Measurements from ENCODE around the gene PRC1.
"Not testable (repeated sequence)": the region's sequence is repeated elsewhere in the genome, so short reads cannot be mapped to it uniquely, and the experiment has no call there.

PRC1 gene, protein sequence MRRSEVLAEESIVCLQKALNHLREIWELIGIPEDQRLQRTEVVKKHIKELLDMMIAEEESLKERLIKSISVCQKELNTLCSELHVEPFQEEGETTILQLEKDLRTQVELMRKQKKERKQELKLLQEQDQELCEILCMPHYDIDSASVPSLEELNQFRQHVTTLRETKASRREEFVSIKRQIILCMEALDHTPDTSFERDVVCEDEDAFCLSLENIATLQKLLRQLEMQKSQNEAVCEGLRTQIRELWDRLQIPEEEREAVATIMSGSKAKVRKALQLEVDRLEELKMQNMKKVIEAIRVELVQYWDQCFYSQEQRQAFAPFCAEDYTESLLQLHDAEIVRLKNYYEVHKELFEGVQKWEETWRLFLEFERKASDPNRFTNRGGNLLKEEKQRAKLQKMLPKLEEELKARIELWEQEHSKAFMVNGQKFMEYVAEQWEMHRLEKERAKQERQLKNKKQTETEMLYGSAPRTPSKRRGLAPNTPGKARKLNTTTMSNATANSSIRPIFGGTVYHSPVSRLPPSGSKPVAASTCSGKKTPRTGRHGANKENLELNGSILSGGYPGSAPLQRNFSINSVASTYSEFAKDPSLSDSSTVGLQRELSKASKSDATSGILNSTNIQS

DNA sequence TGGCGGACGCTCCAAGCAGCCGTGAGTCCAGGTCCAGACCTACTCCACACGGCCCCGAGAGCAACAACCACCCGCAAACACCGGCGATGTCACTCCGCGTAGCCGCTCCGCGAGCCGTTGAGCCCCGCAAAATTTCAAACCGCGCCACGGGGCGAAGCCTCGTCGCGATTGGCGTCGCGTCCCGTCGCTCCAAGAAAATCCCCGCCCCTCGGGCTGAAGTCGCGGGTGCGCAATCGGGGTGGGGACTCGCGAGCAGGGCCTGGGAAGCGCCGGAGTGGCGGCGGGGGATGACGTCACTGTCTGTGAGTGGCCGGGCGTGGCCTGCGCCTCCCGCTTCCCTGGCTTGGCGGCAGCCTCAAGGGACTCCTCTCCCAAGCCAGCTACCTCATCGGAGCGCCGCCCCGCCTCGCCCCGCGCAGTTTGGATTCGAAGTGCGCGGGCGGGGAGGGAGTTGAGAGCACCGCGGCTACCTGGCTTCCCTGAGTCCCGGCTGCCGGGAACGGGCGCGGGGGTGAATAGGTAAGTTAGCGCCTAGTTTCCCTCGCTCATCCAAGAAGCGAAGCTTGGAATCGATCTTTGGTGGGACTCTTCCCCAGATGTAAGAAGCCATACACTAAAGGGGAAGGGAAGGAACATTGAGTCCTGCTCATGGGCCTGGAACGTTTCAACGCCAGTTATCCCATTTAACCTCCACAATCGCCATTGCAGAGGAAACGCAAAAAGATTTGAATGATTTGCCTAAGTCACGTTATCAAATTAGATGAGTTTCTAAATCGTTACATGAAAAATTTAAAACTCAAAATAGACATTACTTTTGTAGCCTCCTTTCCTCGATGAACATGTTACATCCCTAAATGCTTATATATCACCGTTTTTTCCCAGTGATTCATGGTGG, at the start of gene PRC1:
PRC1 (minus strand) TSS at position 119 of the 895 bp plus-strand sequence; CDS start at position 1, 118 bp downstream.
- peak; percentile 99 for DNase-seq (ENCODE audit: low spot score)

DNA sequence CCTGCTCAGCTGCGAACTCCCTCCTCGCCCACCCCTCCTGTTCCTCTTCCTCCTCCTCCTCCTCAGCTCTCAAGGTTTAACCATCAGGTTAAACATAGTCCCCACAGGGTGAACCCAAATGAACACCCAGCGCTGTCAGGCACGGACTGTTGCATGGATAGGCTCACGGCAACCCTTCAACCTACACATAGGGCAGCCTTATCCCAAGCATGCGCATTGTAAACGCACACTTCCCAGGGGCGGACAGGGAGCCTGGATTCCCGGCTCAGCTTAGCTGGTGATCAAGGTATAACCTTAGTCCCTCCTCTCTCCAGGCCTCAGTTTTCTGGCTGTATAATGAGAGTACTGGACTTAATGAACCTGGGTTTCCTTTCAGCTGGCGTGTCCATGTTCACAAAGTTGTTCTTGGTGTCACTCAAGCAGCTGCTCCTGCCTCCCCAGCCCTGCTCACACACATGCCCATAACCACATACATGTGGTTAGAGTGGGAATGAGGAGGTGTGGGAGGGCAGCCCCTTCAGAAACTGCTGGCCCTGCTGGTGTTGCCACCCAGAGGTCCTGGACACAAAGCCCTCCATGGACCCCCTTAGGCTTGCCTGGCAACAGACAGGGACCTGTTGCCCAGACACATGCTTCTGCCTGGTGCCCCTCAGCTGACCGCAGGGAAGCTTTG, 49.0 kb upstream of the PRC1 start:
- no peak for DNase-seq (ENCODE audit: low spot score)

DNA sequence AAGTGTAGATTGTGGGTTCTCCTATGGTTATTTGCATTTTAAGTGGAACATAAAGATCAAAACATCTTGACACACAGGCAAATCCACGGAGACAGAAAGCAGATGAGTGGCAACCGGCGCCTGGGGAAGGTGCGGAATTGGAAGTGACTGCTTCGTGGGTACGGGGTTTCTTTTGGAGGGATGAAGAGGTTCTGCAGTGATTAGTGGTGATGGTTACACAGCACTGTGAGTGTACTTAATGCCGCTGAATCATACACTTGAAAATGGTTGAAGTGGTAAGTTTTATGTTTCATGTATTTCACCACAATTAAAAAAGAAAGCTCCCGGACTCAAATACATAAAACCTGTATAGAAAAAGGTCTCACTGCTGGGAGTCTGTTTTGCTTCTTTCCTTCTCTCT, 46.5 kb upstream of the PRC1 start:
- DNase-seq (ENCODE audit: low spot score): no peak

DNA sequence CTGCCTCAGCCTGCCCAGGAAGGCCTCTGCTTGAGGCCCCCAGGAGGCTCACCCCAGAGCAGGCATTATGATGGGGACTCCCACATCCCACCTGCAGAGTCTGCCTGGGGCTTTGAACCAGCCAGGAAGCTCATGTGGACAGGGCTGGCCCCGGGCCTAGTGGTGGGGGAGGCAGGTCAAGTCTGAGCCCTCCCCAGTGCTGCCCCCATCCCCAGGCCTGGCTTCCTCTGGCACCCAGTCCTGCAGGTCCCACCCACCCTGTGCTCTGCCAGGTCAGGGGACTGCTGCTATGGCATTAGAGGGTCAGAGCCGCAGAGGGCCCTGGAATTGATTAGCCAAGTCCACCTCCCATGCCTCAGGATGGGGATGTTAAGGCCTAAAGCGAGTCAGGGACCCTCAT, 45.7 kb upstream of the PRC1 start:
- no peak for DNase-seq (ENCODE audit: low spot score)

DNA sequence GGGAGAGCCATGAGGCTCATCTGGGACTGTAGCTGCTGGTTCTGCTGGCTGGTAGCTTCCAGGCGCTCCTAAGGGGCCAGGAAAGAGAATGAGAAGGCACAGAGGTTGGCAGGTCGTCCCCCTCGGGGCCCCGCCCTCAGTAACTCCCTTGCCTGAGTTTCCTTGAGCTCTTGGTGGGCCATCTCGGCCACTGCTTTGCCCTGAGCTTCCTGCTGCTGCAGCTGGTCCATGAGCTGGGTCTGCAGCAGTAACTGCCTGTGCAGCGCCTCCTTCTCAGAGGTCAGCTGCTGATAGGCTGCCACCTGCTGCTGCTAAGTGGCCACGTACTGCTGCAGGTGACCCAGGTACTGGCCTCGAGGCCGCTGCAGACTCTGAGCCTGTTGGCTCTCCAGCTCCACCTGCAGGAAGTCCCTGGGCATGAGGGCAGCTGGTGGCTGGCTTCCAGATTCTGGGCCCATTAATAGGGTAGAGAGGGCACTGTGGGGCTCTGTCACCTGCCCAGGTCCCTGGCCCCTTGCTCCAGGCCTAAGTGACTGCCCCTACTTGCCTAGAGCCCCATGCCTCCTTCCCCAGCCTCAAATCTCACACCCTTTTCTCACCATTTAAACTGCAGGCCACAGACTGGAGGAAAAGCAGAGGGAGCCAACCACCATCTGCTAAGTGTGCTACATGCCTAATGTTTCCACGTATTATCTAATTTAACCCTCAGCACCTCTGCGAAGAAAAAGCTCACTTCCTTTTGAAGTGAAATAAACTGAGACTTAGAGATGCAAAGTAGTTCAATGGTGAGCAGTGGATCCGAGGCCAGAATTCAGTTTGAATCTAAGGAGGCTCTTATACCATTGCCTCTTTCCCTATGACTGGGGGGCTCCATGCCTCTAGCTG, 38.8 kb upstream of the PRC1 start:
- DNase-seq (ENCODE audit: low spot score): no peak

DNA sequence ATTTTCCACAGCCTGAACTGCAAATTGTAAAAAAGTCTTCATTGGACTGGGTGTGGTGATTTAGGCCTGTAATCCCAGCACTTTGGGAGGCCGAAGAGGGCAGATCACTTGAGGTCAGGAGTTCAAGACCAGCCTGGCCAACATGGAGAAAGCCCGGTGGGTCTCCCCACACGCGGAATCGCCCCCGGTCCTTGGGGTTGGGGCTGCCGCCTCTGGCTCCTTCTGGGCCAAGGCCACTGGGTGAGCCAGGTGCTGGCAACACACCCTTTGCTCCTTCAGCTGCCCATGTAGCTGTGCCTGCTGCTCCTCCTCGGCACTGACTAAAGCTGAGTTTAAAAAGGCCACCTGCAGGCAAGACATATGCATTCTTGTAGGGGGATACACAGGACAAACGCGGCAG, 37.5 kb upstream of the PRC1 start:
- no peak for DNase-seq (ENCODE audit: low spot score)

DNA sequence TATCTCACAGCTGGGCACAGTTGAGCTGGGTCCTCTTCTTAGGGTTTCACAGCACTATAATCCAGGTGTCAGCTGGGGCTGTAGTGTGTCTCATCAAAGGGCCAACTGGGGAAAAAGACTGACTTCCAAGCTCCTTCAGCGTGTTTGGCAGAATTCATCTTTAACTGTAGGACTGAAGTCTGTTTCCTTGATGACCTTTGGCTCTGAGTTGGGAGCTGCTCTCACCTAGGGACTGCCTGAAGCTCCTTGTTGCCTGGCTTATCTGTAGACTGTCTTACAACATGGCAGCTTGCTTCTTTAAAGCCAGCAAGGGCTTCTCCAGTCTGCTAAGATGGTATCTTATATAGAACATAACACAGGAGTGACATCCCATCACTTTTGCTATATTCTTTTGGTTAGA, 33.3 kb upstream of the PRC1 start:
- DNase-seq (ENCODE audit: low spot score): no peak

DNA sequence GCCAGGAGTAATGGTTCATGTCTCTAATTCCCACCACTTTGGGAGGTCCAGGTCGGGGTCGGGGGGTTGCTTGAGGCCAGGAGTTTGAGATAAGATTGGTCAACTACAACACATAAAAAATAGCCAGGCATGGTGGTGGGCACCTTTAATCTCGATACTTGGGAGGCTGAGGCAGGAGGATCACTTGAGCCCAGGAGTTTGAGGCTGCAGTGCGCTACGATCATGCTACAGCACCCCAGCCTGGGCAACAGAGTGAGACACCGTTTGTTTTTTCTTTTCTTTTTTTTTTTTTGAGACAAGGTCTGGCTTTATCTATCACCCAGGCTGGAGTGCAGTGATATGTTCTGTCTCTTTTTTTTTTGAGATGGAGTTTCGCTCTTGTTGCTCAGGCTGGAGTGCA, 29.4 kb upstream of the PRC1 start:
- DNase-seq (ENCODE audit: low spot score): no peak

DNA sequence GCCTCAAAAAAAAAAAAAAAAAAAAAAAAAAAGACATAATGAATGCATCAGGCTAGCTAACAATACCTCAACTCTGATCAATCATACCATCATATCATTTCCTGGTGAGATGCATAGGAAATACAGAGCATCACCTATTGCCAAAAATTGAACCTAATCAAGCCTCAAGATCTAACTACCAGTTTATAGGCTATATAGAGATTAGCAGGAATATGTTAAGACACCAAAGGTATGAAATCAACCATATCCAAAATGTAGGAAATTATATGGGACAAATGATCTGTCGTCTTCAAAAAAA, 28.4 kb upstream of the PRC1 start:
- DNase-seq (ENCODE audit: low spot score): no peak

DNA sequence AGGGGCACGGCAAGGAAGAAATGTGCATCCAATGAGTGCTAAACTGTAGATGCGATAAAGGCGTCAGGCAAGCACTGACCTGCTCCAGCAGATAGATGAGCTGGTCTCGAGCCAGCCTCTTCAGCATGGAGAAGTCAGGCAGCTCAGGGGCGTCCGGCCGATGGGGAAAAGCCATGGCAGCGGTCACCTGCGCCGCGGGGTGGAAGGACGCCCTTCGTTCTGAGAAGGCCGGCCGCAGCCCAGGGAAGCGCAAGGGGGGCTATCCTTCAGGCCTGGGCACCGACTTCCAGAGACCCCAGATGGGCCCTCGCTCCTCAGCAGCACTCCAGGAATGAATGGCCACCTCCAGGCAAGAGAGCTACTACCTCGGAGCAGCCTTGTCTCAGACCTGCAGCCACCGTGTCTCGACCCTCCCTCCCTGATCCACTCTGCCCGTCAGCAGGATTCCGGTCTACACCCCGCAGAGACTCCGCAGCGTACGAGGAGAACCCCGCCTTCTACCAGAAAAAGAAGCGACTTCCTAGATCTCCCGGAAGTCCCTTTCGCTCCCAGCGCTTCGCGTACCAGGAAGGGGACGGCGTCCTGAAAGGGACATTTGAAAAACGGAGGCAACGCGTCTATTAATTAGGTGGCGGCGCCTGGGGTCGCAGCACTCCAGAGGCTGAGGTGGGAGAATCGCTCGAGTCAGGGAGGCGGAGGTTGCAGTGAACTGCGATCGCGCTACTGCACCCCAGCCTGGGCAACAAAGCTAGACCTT, 27.9 kb upstream of the PRC1 start, which contains the start of gene VPS33B:
VPS33B (minus strand) TSS at position 520 of the 757 bp plus-strand sequence; CDS start at position 175, 345 bp downstream.
- peak; percentile 77 for DNase-seq (ENCODE audit: low spot score)

DNA sequence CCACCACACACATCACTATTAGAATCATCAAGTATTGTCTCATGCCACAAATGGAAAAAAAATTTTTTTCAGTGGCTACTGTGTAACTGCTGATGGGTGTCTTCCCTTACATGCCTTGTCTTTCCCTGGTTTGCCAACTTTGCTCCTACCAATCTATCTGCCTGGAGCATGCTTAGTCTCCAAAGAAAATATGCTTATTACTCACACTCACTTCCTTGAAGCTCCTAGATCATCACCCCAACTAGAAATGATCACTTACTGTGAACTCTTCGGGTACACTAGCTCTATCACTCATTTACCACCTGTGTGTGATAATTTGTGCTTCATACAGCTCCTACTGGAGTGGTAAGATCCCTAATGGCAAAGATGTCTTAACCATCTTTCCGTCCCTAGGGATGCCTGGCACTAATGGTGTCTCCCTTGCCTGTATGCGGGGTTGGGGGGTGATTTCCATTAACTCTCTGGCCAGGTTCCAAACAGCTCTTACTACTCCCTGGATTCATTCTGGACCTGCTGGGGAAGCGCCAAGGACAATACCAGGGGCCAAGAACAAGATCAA, 27.3 kb upstream of the PRC1 start:
- DNase-seq (ENCODE audit: low spot score): no peak

DNA sequence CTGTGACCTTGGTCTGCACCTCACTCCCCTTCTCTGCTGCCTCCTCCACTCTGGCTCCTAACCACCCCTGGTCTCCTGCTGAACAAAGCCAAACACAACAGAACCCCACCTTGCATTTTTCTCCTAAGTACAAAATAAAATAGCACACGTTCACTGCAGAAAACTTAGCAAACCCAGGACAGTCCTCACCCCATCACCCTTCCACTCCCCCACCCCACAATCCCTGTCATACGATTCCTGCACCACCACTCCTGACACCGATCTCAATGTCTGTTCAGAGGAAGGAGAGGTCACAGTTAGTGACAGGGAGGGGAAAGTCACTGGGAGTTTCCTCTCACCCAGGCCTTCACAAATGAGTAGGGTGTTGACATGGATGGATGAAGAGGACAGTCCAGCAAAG, 23.8 kb upstream of the PRC1 start:
- DNase-seq (ENCODE audit: low spot score): no peak

DNA sequence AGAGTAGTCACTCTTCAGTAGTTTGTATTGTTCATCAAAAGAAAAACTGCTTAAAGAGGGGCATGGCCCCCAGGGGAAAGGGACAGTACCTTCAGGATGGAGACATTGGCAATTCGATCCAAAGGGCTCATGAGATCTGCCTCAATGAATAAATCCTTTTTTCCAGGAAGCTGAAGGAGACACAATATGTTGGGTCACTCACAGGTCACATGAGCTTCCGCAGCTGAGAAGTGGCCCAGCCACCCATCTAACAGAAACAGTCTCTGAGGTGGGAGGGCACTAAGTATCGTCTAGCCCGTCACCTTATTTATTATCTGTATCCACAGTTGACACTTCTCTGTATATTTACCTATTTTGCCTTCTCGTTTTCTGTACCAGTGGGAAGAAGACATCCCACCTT, 23.4 kb upstream of the PRC1 start:
- no peak for DNase-seq (ENCODE audit: low spot score)

DNA sequence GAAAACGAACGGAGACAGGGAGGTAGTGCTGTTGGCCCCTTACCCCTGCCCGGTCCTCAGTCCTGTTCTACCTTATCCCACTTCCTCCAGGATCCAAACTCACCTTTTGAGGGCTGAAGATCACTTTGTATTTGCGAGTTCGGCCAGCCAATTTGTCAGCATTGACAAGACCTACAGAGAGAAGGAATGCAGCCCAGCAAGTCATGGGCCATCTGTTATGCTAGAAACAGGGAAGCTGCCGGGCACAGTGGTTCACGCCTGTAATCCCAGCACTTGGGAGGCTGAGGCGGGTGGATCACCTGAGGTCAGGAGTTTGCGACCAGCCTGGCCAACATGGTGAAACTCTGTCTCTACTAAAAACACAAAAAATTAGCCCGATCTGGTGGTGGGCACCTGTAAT, 19.4 kb upstream of the PRC1 start:
- DNase-seq (ENCODE audit: low spot score): not testable (repeated sequence)

DNA sequence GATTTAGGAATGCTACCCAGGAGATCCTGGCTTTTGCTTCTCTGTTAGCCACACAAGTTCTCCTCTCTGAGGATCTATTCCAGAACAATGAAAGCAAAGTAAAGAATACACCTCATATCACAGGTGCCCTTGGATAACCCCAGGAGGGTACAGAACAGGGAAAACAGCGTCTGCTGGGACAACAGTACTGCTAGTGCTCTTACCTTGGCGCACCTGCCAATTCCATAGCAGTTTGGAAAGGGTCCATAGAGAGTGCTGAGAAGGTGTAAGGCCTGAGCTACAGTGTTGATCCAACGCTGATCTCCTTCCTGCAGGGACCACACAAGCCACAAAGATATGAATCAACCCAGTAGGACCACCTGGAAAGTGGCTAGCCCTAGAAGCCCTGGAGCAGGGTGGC, 12.9 kb upstream of the PRC1 start:
- no peak for DNase-seq (ENCODE audit: low spot score)

DNA sequence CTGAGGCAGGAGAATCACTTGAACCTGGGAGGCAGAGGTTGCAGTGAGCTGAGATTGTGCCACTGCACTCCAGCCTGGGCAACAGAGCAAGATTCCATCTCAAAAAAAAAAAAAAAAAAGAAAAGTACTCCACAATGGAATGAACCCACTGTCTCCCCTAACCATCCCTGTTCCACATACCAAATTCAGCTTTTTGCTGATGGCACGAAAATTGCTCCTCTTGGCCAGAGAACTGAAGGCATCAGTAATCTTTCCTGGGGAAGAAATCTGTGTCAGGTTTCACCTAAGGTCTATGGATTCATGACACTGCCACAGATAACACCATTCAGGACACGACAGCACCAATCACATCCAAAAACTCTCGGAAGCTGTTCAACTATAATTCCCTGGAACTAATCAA, 6.9 kb upstream of the PRC1 start:
- no peak for DNase-seq (ENCODE audit: low spot score)

DNA sequence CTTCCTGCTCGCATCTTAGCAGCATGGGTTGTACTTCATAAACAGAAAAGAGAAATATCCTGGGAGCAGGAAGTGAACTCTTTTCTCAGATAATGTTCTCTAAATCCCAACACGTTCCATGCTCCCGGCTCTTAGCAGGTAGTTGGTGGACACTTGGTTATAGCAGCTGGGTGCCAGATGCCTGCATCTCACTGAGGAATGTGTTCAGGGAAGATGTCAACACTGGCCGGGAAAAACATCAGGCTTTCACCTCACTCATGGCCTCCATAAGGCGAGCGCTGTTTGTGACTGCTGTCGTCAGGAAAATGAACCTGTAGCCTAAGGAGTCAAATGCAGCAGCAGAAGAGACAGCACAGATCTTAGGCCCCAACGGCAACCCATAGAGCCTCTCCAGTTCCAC, 4.4 kb upstream of the PRC1 start:
- DNase-seq (ENCODE audit: low spot score): no peak

DNA sequence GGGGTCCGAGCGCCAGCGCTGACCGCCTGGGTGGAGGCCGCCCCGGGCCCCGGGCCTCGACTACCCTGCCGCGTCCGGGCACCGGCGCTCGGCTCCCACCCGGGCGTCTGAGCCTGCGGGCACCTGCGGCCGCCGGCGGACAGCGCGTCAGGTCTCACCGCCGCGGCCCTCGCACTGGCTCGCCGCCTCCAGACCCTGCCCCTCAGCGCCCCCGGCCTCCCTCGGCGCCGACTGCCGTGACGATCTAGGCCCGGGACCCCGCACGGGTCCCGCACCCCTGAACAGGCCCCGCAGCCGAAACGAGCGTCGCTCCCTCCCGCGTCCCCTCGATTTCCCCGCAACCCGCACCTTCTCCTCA, 297 bp downstream of the PRC1 start:
- no peak for DNase-seq (ENCODE audit: low spot score)

DNA sequence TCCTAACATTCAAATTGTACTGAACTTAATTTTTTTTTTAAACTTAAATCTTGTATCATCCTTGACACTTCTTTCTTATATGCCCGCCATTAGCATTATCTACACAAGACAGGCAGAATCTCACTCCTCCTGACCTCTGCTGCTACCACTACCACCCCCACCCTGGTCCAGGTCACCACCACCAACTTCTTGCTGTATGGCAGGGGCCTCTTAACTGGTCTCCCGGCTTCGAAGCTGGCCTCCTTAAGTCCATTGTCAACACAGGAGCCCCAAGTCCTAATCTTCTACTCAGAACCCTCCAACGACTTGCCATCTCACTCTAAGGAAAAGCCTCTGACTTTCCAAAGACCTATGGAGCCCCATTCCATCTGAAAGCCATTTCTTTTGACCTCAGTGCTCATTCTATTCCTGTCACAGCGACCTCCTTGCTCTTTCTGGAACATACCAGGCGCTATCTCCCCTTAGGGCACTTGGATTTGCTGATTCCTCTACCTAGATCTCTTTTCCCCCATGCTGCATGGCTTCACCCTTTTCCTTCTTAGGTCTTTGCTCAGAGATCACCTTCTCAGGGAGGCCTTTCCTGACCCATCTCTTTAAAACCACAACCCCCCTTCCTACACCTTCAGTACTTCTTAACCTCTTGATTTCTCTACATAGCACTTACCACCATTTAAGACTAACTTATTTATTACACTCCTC, 2.6 kb downstream of the PRC1 start:
- no peak for DNase-seq (ENCODE audit: low spot score)

DNA sequence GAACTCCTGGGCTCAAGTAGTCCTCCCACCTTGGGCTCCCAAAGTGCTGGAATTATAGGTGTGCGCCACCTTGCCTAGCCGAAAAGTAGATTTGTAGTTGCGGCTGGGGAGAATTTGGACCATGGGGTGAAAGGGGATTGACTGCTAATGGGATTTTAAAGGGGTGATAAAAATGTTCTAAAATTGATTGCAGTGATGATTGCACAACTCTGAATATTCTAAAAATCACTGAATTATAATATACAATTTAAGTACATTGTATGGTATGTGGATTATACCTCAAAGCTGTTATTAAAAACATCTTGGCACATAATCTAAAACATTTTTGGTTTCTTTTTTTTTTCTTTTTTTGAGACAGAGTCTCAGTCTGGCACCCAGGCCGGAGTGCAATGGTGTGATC, 3.9 kb downstream of the PRC1 start:
- no peak for DNase-seq (ENCODE audit: low spot score)

All from COLO829 (cell line).